ENCODE measurements around the gene CORO2A. TPM values are rescaled to one million over a fixed set of nuclear protein-coding genes. Genes with fewer than 3 reads are reported as not detected.

Gene CORO2A
- total and polyA plus RNA-seq, 10 of the 15 experiments (the other 5 are each of a cell fraction or from before 2014, with no cell fraction given): 1.0 to 5.3 (median 3.5) TPM

DNA sequence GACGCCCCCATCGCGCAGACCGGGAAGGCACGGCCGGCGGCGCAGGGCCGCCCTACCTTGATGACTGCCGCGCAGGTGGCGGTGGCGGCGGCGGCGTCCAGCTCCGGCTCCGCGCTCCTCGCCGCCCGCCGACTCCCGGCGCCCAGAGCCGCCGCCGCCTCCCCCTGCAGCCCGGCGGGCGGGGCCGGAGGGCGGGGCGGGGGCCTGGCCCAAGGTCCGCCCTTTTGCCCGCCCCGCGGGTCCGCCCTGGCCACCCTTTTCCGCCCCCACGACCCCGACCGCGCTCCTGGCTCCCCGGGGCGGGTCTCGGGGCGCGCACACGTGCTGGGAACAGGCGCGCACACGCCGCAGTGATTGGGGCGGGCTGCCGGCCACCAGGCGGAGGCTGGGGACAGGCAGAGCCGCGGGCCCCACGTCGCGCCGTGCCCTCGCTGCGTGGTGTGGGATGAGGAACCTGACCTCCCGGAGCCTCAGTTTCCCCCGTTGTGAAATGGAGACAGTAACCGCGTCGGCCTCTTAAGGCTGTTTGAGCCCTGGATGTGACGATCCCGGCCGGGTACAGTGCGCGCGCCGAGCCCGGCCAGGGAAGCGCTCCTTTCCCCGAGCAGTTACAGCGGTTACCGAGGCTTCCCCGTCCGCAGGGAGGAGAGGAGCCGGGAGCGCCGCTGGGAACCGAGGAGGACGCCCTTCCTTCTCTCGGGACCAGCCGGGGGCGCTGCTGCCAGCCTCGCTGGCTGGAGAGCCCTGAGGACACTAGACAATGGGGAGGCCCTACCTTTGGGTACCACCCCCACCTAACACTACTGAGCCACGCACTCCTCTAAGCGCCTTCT lies at the start of gene CORO2A (continued):
- TF ChIP-seq NR2C1 (IDR thresholded peaks at IDR 0.05): no peak; the same call in 1 of the 2 replicates
- no peak for TF ChIP-seq NR2C2 (IDR thresholded peaks at IDR 0.05; ENCODE audit: borderline replicate concordance, control insufficient read depth, insufficient read length, low read depth)
- 0 out of 2 replicates have a peak, but pooled peaks have one; percentile 20 for TF ChIP-seq YY1 (IDR thresholded peaks at IDR 0.05; ENCODE audit: low read depth, low read length)
- no peak for TF ChIP-seq TCF3 (IDR thresholded peaks at IDR 0.05; ENCODE audit: borderline replicate concordance, insufficient read depth, low read depth, low read length)
- no peak for TF ChIP-seq CHD1 (IDR thresholded peaks at IDR 0.05; ENCODE audit: low read depth, low read length)
- no peak for TF ChIP-seq CBX3 (IDR thresholded peaks at IDR 0.05; ENCODE audit: borderline replicate concordance, low read depth)
- no peak for TF ChIP-seq KAT2A (conservative IDR thresholded peaks at IDR 0.05; ENCODE audit: control insufficient read depth, low read depth, low read length)
- TF ChIP-seq IKZF2 (IDR thresholded peaks at IDR 0.05): 0 out of 4 replicates have a peak, but pooled peaks of 1 of the 2 experiments have one; percentile 21
- no peak for TF ChIP-seq SMARCA5 (IDR thresholded peaks at IDR 0.05)
- TF ChIP-seq EED (IDR thresholded peaks at IDR 0.05; ENCODE audit: low read depth): 0 out of 2 replicates have a peak, but pooled peaks have one; percentile 59
- TF ChIP-seq, protein P1, sequence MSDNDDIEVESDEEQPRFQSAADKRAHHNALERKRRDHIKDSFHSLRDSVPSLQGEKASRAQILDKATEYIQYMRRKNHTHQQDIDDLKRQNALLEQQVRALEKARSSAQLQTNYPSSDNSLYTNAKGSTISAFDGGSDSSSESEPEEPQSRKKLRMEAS (IDR thresholded peaks at IDR 0.05; ENCODE audit: low read depth, low read length): no peak
- 0 out of 2 replicates have a peak, but pooled peaks have one; percentile 19 for TF ChIP-seq CREB1 (IDR thresholded peaks at IDR 0.05; ENCODE audit: low read depth)
- TF ChIP-seq SRF (IDR thresholded peaks at IDR 0.05; ENCODE audit: low read depth in 2 of 2, low read length in 2 of 2): no peak
- TF ChIP-seq MYC (IDR thresholded peaks at IDR 0.05; ENCODE audit: insufficient read depth, insufficient read length, insufficient replicate concordance, low read length, severe bottlenecking): no peak
- TF ChIP-seq, protein P2, sequence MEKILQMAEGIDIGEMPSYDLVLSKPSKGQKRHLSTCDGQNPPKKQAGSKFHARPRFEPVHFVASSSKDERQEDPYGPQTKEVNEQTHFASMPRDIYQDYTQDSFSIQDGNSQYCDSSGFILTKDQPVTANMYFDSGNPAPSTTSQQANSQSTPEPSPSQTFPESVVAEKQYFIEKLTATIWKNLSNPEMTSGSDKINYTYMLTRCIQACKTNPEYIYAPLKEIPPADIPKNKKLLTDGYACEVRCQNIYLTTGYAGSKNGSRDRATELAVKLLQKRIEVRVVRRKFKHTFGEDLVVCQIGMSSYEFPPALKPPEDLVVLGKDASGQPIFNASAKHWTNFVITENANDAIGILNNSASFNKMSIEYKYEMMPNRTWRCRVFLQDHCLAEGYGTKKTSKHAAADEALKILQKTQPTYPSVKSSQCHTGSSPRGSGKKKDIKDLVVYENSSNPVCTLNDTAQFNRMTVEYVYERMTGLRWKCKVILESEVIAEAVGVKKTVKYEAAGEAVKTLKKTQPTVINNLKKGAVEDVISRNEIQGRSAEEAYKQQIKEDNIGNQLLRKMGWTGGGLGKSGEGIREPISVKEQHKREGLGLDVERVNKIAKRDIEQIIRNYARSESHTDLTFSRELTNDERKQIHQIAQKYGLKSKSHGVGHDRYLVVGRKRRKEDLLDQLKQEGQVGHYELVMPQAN (conservative IDR thresholded peaks at IDR 0.05): no peak
- TF ChIP-seq, protein P3, sequence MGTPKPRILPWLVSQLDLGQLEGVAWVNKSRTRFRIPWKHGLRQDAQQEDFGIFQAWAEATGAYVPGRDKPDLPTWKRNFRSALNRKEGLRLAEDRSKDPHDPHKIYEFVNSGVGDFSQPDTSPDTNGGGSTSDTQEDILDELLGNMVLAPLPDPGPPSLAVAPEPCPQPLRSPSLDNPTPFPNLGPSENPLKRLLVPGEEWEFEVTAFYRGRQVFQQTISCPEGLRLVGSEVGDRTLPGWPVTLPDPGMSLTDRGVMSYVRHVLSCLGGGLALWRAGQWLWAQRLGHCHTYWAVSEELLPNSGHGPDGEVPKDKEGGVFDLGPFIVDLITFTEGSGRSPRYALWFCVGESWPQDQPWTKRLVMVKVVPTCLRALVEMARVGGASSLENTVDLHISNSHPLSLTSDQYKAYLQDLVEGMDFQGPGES (IDR thresholded peaks at IDR 0.05): no peak
- TF ChIP-seq SMAD1 (IDR thresholded peaks at IDR 0.05; ENCODE audit: low read depth, partially characterized antibody): no peak
- no peak for TF ChIP-seq NRF1 (conservative IDR thresholded peaks at IDR 0.05; ENCODE audit: low read depth, low read length)
- no peak for TF ChIP-seq RELA (IDR thresholded peaks at IDR 0.05; ENCODE audit: borderline replicate concordance, partially characterized antibody)
- TF ChIP-seq, protein P4, sequence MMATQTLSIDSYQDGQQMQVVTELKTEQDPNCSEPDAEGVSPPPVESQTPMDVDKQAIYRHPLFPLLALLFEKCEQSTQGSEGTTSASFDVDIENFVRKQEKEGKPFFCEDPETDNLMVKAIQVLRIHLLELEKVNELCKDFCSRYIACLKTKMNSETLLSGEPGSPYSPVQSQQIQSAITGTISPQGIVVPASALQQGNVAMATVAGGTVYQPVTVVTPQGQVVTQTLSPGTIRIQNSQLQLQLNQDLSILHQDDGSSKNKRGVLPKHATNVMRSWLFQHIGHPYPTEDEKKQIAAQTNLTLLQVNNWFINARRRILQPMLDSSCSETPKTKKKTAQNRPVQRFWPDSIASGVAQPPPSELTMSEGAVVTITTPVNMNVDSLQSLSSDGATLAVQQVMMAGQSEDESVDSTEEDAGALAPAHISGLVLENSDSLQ (IDR thresholded peaks at IDR 0.05): no peak
- TF ChIP-seq, protein P5, sequence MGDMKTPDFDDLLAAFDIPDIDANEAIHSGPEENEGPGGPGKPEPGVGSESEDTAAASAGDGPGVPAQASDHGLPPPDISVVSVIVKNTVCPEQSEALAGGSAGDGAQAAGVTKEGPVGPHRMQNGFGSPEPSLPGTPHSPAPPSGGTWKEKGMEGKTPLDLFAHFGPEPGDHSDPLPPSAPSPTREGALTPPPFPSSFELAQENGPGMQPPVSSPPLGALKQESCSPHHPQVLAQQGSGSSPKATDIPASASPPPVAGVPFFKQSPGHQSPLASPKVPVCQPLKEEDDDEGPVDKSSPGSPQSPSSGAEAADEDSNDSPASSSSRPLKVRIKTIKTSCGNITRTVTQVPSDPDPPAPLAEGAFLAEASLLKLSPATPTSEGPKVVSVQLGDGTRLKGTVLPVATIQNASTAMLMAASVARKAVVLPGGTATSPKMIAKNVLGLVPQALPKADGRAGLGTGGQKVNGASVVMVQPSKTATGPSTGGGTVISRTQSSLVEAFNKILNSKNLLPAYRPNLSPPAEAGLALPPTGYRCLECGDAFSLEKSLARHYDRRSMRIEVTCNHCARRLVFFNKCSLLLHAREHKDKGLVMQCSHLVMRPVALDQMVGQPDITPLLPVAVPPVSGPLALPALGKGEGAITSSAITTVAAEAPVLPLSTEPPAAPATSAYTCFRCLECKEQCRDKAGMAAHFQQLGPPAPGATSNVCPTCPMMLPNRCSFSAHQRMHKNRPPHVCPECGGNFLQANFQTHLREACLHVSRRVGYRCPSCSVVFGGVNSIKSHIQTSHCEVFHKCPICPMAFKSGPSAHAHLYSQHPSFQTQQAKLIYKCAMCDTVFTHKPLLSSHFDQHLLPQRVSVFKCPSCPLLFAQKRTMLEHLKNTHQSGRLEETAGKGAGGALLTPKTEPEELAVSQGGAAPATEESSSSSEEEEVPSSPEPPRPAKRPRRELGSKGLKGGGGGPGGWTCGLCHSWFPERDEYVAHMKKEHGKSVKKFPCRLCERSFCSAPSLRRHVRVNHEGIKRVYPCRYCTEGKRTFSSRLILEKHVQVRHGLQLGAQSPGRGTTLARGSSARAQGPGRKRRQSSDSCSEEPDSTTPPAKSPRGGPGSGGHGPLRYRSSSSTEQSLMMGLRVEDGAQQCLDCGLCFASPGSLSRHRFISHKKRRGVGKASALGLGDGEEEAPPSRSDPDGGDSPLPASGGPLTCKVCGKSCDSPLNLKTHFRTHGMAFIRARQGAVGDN (IDR thresholded peaks at IDR 0.05): peak; percentile 46; the same call in 1 of the 2 replicates
